Cardiac fibroblast (primary cell): ENCODE results near the gene FHL5.

Experiments used
- DNase-seq, 2 donors: peaks; one replicate each; pipeline versions ENCODE4 v3.0.0 to v3.0.0-alpha.2; 2010; ENCODE audit warnings: low read depth in 2 of 2
- H3K4me3 ChIP-seq, 2 donors: replicated peaks in 1 of 2; 1 replicate in 1 of 2; 2 replicates in 1 of 2; pipeline ENCODE4 v1.5.1; 2011; ENCODE audit warnings: low read depth in 2 of 2, low read length in 2 of 2, mild to moderate bottlenecking in 2 of 2, moderate library complexity in 1 of 2
- TF ChIP-seq, protein P1 (sequence below): IDR thresholded peaks from one replicate; pipeline ENCODE4 v1.5.1; 2011; ENCODE audit warnings: low read depth, mild to moderate bottlenecking, low read length, inconsistent platforms

FHL5 gene

DNA sequence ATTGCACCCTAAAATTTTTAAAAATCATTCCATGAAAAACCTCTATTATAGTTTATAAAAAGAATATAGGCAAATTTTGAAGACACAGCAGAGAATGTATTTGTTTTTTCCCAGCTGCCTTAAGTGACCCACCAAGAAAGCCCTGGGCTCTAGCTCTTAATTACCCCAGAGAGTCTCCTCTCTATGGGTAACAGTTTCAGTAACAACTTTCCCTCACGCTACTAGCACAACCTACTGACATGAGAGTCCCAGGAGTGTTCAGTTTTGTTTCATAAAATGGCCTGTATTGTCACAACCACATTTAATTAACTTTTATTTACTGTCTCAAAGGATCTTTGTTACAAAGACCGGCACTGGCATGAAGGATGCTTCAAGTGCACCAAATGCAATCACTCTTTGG, 41.5 kb downstream of the FHL5 start:
- no peak for DNase-seq
- TF ChIP-seq, protein P1, sequence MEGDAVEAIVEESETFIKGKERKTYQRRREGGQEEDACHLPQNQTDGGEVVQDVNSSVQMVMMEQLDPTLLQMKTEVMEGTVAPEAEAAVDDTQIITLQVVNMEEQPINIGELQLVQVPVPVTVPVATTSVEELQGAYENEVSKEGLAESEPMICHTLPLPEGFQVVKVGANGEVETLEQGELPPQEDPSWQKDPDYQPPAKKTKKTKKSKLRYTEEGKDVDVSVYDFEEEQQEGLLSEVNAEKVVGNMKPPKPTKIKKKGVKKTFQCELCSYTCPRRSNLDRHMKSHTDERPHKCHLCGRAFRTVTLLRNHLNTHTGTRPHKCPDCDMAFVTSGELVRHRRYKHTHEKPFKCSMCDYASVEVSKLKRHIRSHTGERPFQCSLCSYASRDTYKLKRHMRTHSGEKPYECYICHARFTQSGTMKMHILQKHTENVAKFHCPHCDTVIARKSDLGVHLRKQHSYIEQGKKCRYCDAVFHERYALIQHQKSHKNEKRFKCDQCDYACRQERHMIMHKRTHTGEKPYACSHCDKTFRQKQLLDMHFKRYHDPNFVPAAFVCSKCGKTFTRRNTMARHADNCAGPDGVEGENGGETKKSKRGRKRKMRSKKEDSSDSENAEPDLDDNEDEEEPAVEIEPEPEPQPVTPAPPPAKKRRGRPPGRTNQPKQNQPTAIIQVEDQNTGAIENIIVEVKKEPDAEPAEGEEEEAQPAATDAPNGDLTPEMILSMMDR, result no peak
- H3K4me3 ChIP-seq, result no peak overlapping the region

DNA sequence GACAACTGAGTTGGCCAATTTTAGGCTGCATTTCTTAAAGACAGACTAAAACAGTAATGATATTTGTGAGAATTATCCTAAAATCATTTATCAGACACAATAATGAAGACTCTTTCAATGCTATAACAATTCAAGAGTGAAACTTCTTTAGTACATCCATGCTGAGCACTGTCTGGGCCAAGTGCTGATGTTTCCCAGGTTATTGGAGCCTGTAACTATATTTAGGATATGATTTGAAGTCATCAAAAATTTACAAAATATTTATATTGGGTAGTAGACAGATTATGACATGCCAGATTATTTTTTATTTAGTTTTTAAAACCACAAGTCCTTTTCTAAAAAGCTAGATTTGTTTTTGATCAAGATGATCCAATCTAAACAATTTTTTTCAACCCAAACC, 45.1 kb downstream of the FHL5 start:
- TF ChIP-seq, protein P1, result no peak
- H3K4me3 ChIP-seq, result no peak overlapping the region
- no peak for DNase-seq

DNA sequence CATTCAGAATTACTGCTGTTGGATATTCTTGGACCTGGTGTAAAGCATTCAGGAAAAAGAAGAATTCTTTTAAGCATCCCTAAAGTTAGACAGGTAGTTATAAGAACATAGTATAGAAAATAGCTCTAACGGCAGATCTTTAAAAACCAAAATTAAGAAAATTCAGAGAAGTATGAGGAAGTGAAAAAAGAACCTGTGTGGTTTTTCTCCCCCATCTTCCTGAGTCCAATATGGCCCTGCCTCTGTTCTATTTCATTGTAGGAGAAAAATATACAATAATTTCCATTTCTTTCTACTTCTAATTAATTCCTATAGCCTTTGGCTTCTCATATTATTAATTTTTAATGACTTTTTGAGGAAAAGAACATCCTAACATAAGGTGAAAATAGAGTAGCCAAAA, 47.1 kb downstream of the FHL5 start:
- H3K4me3 ChIP-seq, result no peak overlapping the region
- TF ChIP-seq, protein P1, result no peak
- no peak for DNase-seq

DNA sequence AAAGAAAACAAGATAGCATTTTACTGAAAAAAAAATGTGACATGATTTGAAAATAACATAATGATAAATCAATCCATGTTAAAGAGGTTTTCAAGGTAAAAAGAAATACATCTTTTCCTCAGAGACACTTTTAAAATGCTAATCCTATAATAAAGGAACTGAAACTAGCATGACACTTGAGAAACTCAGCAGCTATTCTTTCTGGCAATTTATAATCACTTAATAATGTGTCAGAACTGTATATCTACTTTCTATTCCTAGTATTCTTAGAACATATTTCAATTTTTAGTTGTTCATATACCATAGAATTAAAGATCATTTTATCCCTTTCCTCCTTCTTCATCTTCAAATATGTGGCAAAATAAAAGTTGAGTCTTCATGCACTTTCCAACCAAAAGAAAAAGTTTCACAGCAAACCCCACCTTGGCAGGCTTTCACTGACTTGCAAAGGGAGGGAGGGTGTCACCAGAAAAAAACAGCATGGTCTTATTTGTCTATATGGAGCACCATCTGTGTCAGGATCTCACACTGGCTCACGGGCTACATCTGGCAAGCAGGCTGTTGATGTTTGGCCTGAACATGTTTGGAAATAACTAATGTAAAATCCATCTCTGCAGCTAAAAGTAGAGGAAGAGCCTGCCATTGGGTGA, 48.5 kb downstream of the FHL5 start:
- DNase-seq, result no peak
- TF ChIP-seq, protein P1, result no peak
- H3K4me3 ChIP-seq, result no peak overlapping the region

DNA sequence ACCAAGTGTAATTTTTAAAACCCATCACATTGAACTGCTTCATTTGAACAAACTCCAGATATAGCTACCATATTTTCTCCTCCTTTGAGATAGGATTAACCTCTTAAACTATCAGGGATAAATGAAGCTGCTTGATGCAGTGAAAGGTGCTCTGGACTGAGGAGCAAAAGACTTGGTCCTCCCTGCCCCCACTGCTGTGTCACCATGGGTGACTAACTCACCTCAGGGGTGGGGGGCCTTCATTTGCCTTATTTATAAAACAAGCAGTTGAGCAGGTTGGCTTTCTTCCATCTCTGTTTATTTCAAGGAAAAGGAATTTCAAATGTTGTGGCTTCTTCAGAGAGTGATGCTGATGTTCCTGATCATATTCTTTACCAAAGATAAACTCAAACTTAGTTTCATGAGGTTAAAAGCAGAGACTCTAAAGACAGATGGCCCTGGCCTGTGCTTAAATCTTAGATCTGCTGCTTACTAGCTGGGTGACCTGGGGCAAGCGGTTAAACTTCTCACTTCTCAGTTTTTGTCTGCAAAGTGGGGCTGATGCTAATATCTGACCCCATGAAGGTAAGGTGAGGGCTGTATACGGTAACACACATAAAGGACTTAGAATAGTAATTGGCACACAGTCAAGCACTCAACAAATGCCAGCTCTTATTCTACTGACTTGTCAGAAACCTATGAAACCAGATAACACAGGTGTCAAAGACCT, 50.5 kb downstream of the FHL5 start:
- no peak for DNase-seq
- H3K4me3 ChIP-seq, result no peak overlapping the region
- TF ChIP-seq, protein P1, result no peak

DNA sequence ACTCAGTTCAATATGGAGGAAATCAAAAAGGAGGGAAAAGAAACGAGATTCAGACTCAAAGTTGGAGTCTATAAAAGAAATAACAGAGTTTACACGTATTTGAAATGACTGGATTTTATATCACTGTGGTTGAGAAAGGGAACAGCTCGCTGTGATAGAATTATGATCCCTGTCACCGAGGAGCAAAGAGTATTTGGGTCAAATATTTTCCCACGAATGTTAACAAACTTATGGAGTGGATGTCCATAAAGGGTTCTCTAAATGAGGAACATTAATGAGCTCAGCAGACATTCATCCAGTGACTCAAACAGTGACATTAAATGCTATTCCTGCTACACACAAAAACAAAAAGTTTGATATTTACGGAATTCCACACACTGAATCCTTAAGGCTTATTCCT, 57.9 kb downstream of the FHL5 start:
- TF ChIP-seq, protein P1, result no peak
- DNase-seq, result no peak

DNA sequence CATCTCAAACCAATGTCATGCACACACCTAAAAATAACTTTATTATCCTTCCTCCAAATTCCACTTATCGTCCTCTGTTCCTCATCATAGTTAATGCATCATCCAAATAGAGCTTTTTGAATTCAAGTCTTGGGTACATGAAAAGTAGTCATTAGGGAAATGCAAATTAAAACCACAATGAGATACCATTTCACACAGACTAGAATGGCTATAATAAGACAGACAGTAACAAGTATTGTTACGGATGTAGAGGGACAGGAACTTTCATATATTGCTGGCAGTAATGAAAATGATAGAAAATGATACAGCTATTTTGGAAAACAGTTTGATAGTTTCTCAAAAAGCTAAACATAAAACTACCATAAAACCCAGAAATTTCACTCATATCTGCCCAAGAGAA, 59.1 kb downstream of the FHL5 start:
- H3K4me3 ChIP-seq, result no peak overlapping the region
- no peak for DNase-seq
- TF ChIP-seq, protein P1, result no peak

More for the DNA sequence above, 57.9 kb downstream of the FHL5 start:
- no peak overlapping the region for H3K4me3 ChIP-seq
